Measurements from ENCODE around the gene NOC2L.
A peak's percentile ranks its signal among the peaks of the same experiment; 100 is the strongest.

NOC2L gene

GRCh38 chr1:954927-955326 is 4.1 kb downstream of the NOC2L start:
- TF ChIP-seq CTCF (IDR thresholded peaks at IDR 0.05; ENCODE audit: low read depth, low read length), result no peak
- no peak for DNase-seq (ENCODE audit: extremely low read depth, low read depth)

DNA sequence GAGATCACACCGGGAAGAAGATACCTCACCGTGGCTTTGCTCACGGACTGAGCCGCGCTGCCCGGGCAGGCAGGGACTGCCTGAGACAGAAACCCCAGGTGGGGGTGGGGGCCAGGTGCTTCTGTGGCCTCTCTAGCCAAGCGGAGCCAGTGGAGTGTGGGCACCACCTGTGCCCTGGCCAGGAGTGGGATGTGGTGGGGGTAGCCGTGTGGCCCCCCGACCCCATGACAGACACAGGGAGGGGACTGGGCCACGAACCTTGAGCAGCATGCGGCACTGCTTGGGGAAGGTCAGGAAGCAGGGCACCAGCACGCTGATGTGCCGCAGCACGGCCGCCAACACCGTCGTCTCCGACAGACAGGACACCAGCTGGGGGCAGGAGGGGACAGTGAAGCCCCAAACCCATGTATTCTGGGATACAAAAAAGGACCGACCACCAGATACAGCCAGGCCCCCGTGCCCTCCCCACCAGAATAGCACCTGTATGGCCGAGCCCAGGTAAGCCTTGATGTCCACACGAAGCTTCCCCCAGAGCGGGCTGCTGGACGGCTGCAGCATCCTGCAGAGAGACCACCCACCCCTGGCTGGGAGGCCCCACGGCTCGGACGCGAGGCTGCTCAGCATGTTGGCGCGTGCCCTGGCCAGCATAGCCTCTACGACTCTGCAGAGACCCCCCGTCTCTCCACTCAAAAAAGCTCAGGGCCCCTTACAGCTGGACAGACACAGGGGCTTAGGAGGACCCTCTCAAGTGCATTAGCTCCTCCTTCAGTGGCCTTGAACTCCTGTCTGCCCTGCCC is 5.3 kb downstream of the NOC2L start:
- no peak for TF ChIP-seq CTCF (IDR thresholded peaks at IDR 0.05; ENCODE audit: low read depth, low read length)

GRCh38 chr1:952603-953002 is 6.5 kb downstream of the NOC2L start:
- TF ChIP-seq CTCF (IDR thresholded peaks at IDR 0.05; ENCODE audit: low read depth, low read length), result no peak
- no peak for DNase-seq (ENCODE audit: extremely low read depth, low read depth)

More for the DNA sequence above, 5.3 kb downstream of the NOC2L start:
- no peak for DNase-seq (ENCODE audit: extremely low read depth, low read depth)

DNA sequence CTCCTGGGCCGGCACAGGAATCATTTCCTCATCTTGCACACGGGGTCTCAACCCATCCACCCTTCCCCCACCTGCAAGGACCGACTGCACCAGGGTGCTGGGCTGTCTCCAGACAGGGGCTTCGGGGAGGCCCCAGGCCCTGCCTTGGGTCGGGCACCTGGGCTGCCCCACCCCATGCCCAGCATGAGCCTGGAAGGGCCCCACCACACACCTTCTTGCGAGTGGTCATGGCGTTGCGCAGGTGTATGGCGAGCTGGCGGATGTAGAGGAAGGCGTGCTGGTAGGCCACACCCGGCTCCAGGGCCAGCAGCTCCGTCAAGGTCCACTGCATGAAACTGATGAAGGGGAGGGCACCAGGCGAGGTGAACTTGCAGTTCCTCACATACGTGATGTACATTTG is 6.9 kb downstream of the NOC2L start:
- TF ChIP-seq CTCF (IDR thresholded peaks at IDR 0.05; ENCODE audit: low read depth, low read length), result no peak
- DNase-seq (ENCODE audit: extremely low read depth, low read depth), result no peak

DNA sequence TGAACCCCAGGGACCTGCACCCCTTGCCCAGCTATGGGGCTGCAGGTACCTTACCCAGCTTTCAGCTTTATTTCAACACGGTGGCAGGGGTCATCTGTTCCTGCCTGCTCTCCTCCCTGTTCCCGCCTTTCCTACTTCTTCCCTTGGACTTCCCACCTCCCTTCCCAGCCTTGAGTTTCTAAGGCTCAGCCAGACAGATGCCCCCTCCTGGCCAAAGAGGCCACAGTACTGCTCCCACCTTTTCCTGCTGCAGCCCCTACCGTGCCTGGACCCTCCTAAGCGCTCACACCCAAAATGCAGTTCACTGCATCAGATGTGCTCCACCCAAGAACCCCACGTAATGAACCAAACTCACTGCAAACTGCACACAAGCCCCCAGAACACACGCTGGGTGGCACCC is 7.7 kb downstream of the NOC2L start:
- peak; percentile 33 for TF ChIP-seq CTCF (IDR thresholded peaks at IDR 0.05; ENCODE audit: low read depth, low read length)
- DNase-seq (ENCODE audit: extremely low read depth, low read depth), result no peak

- TF ChIP-seq CTCF (IDR thresholded peaks at IDR 0.05; ENCODE audit: low read depth, low read length), result no peak
- no peak for DNase-seq (ENCODE audit: extremely low read depth, low read depth)
These were observed 8.2 kb downstream of the NOC2L start for GRCh38 chr1:950881-951280.

DNA sequence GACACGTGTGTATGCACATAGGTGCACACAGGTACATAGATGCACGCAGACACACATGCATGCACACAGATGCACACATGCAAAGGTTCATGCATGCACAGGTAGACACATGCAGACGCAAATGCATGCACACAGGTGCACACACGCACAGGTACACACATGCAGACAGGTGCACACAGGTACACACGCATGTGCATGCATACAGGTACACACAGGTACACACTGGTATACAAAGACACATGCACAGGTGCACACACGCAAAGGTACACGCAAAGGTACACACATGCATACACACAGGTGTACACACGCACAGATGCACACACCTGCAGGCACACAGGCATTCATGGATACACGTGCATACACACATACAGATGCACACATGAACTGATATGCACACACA is 8.8 kb downstream of the NOC2L start:
- no peak for TF ChIP-seq CTCF (IDR thresholded peaks at IDR 0.05; ENCODE audit: low read depth, low read length)
- DNase-seq (ENCODE audit: extremely low read depth, low read depth), result no peak

Data from AG09319 (cell line).